GM18909 (cell line): ENCODE results near the gene OBSCN.

Experiments
- ATAC-seq: cut with Tn5 transposase; IDR thresholded peaks from one replicate; pipeline ENCODE4 v1.9.1; 2021; ENCODE audit warnings: mild to moderate bottlenecking; ENCODE audit not compliant: unreplicated experiment, poor library complexity

OBSCN gene

DNA sequence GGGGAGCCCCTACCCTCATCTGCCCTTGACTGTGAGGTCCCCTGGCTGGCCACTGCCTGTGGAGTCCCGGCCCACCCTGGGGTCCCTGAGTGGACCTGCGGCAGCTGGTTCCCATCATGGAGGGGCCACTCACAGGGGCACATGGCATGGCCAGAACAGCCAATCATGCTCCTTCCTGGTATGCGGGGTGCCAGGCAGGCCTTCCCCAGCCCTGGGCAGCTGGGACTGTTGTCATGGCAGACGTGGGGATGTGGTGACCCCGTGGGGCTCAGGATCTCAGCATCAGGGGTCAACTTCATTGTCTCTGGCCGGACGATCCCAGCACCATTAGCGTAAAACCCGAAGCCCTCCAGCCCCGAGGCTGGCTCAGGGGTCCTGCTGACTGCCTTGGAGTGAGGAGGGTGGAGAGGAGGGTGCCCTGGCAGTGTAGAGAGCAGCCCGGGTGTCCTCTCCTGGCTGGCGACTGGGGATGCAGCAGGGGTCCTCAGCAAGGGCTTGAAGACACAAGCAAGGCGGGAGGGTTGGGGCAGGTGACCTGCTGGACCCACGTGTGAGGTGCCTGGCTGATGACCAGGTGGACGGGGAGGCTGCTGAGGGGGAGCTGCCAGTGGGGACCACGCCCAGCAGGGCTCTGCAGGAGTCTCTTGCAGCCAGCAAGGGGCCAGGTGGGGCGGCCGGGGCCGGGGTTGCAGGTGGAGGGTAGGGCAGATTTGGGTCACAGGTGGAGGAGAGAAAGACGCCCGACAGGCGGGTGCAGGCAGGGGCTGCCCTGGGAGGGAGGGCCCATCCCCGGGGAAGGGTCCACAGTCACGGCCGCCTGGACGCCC is 153.7 kb downstream of the OBSCN start:
- no peak for ATAC-seq

DNA sequence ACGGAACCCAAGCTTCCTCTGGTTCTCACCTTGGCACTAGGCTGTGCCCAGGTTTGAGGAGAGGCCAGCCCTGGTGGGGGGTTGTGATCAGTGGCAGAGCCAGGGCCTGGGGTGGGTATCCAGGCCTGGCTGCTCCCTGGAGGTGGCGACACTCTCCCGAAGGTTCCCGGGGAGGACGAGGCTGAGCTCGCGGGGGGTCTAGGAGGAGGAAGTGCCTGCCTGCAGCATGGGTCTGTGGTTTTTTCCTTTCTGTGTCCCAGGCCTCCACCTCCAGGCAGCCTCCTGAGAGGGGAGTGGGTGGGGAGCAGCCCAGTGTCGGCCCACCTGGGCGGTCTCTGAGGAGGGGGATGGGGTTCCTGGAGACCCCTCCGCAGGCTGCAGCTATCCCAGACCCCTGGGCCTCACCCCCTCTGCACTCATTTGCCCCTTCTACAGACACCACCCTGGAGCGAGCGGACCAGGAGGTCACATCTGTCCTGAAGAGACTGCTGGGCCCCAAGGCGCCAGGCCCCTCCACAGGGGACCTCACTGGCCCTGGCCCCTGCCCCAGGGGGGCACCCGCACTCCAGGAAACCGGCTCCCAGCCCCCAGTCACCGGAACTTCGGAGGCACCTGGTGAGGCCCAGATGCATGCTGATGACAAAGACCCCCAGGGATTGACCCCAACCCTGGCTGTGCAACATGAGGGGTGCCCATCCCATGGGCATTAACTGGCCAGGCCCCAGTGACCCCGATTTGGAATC is 154.5 kb downstream of the OBSCN start:
- ATAC-seq = no peak

DNA sequence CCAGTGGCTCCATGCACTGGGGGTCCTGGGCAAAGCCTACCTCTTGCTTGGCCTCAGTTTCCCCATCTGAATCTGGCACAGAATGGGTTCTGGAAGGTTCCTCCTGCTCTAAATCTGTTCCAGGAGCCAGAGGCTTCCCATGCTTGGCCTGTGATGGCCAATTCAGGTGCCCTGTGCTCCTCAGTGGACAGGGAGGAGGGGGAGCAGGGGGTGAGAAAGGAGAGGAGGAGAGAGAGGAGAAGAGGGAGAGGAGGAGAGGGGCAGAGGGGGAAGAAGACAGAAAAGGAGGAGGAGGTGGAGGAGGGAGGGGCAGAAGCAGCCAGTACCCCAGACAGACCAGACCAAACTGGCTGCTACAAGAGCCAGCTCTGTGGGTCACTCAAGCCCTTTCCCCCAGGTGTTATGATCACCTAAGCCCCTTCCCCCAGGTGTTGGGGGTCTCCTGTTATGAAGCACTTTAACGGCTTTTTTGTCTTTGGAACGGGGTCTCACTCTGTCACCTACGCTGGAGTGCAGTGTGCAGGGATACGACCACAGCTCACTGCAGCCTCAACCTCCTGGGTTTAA is 155.1 kb downstream of the OBSCN start:
- no peak for ATAC-seq

DNA sequence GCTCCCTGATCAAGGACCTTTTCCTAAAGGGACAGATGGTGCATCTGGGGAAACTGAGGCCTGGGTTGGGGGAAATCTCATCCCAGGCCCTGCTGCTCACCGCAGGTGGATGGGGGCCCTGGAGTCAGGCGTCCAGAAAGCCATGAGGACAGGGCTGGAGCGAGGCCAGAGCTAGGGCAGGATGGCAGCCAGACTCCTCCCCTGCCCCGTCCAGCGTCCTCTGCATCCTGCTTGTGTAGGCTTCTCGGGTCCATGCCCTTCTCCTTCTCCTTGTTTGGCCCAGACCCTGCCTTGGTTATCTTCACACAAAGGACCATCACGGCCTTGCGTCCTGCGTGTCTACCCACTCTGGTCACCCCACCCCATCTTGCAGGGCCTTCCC is 155.8 kb downstream of the OBSCN start:
- no peak for ATAC-seq

DNA sequence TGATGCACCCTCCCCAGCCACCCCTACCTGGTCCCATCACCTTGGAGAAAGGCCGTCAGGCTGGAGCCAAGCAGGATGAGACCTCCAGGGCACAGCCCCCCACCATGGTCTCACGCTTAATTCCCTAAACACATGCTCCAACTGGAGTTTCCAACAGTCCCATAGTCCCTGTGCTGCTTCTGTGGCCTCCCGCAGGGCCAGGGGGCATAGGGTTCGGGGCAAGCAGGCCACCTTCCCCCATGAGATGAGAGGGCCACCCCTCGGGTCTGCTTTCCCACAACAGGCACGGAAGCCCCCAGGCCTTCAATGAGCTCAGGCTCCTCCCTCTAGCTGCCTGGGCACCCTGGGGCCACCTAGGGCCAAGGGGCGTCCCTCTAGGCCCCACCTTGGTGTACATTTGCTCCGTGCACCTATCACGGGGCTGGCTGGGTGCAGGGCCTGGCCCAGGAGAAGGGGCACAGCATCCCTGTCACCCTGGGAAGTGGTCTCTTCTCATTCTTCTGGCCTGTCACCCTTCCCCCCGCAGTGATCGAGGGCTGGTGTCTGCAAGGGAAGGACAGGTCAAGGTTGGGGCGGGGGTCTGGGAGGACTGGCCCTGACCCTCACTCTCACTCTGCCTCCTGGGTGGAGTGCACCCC is 156.3 kb downstream of the OBSCN start:
- no peak for ATAC-seq

DNA sequence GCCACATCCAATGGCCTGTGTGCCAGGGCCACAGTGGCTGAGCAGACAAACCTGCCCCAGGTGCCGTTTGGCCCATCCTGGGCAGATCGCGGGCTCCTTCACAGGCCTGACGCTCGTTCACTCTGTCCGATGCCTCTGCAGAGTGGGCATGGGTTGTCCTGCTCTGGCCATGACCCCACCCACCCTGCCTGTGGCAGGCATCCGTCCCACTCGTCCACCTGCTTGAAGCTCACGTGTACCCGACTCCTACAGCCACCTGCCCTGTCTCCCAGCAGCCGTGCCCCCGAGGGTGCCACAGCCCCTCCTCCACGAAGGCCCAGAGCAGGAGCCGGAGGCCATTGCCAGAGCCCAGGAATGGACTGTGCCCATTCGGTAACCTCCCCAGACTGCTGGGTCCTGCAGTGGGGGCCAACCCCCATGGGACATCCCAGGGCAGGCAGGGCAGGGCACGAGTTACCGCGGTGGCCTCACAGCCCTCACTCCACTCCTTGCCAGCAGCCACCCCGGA is 156.9 kb downstream of the OBSCN start:
- ATAC-seq = no peak

DNA sequence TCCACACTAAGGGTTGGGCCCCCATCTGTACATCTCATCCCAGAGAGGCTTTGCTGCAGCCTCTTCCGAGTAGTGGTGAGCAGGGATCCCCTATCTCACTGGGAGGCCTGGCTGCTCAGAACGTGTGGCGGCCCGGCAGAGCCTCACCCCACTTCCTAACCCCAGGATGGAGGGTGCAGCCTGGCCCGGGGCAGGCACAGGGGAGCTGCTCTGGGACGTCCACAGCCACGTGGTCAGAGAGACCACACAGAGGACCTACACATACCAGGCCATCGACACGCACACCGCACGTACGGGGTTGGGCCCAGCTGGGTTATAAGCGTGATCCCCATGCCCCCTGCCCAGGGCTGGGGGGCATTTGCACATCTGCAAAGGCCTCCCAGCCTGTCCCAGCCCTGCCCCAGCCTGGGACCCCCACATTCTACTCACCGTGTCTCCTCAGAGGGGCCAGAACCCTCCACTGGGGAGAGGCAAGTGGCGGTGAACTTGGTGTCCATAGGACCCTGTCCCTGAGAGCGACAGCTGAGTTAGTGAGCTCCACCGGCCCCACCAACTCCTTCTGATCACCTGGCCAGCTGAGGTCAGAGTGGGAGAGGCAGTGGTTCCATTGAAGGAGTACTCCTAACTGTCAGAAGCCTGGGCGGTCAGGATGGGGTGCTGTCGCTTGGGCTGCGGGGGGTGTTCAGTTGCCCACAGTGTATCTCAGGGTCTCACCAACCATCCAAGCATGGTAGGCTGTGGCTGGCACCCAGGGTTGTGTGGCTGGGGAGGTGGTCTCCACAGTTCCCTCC is 157.6 kb downstream of the OBSCN start:
- no peak for ATAC-seq

DNA sequence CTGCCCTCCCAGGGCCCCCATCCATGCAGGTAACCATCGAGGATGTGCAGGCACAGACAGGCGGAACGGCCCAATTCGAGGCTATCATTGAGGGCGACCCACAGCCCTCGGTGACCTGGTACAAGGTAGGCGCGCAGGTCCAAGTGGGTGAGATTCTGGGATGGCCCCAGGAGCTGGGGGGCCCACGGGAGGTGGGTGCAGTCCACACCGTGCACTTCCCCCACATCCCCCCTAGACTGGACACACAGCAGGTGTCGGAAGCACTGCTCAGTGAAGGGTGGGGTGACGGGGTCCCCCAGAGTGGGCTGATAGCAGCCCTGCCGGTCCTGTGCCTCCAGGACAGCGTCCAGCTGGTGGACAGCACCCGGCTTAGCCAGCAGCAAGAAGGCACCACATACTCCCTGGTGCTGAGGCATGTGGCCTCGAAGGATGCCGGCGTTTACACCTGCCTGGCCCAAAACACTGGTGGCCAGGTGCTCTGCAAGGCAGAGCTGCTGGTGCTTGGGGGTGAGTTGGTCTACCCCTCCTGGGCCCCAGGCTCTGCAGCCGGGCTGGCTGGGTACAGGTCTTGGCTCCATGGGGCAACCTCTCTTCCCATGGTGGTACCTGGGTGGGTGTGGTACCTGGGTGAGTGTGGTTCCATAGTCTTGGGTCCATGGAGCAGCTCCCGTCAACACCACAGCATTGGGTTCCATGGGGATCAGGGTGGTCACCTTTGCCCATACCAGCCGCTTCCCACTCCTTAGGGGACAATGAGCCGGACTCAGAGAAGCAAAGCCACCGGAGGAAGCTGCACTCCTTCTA is 158.4 kb downstream of the OBSCN start:
- ATAC-seq = no peak

DNA sequence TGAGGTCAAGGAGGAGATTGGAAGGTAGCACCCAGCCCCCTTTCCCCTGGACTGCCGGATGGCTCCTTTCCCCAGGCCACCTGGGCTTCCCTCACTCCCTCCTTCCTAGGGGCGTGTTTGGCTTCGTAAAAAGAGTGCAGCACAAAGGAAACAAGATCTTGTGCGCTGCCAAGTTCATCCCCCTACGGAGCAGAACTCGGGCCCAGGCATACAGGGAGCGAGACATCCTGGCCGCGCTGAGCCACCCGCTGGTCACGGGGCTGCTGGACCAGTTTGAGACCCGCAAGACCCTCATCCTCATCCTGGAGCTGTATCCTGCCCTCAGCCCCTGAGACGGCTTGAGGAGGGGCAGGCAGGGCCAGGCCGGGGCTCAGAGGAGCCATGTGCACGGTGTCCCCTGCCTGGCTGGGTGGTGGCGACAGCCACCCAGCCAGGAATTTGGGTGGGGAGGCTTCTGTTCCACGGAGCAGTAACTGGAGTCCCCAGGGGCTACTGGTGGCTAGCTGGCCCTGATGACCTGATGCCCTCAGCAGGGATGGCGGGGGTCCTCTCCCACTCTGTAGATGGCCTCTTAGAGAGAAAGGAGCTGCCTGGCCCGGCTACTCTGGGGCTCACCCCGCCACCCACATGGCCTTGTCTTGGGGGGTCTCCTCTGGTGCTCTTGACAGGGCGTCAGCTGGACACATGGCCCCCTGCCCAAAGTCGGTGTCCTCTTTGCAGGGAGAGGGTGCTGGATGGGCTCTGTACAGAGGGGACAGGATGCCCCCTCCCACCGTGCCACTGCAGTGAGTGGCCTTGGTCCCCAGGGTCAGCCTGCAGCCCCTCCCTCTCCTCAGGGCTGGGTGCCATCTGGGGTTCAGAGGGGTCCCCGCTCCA is 159.3 kb downstream of the OBSCN start:
- no peak for ATAC-seq

DNA sequence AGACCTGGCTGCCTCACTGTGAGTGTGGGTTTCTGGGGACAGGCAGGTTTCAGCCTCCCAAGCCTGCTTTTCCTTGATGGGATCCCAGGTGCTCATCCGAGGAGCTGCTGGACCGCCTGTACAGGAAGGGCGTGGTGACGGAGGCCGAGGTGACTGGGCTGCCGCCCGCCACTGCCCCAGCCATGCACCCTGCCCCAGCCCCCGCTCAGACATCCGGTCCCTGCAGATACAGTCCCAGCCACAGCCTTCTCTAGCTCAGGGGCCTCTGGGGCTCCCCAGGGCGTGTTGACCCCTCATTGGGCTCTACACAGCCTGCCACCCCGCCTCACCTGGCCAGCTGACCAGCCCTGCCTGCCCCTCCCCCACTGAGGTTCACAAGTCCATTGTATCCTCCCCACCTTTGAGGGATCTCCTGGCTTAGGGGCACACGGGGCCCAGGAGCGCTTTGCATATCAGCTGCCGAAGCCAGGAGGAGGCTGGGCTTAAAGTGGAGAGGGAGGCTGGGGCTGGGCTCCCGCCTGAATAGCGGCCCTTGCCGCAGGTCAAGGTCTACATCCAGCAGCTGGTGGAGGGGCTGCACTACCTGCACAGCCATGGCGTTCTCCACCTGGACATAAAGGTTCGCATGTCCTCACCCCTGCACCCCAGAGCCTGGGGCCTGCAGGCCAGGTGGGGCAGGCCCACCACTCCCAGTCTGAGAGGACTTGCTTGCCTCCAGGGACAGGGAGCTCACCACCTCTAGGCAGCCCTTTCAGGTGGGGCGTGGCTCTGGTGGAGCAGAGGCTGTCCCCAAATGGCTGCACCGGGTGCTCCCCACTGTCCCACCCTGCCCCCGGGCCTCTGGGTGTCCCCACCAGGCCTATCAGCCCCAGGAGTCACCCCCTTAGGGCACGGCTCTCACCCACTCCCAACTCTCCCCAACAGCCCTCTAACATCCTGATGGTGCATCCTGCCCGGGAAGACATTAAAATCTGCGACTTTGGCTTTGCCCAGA is 160.3 kb downstream of the OBSCN start:
- no peak for ATAC-seq

DNA sequence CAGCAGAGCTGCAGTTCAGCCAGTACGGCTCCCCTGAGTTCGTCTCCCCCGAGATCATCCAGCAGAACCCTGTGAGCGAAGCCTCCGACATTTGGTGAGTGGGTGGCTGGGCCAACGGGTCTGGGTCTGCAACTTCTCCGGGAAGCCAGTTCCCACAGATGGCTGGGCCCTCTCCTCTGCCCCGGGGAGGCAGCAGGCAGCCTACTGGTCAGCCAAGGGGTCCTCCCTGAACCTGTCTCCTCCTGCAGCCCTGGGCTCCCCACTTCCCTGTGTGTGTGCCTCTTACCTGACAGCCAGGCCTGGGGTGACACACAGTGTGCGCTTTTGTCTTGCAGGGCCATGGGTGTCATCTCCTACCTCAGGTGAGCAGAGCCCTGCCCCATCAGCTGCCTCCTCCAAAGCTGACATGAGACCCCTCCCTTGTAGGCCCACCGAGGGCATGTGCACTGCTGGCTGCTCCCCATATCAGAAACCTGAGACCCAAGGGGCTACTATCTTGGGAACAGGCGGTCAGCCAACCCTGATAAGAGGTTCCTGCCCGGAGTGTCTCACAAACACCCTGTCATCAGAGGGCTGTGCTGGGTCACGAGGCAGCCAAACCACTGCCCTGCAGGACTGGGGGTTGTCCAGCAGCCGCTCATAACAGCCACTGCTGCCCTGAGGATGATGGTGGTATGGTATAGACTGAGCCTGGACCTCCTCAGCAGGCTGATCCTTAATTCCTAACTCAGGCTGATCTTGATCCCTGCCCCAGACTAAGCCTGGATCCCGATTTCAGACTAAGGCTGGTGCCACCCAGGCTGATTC is 161.2 kb downstream of the OBSCN start:
- no peak for ATAC-seq

DNA sequence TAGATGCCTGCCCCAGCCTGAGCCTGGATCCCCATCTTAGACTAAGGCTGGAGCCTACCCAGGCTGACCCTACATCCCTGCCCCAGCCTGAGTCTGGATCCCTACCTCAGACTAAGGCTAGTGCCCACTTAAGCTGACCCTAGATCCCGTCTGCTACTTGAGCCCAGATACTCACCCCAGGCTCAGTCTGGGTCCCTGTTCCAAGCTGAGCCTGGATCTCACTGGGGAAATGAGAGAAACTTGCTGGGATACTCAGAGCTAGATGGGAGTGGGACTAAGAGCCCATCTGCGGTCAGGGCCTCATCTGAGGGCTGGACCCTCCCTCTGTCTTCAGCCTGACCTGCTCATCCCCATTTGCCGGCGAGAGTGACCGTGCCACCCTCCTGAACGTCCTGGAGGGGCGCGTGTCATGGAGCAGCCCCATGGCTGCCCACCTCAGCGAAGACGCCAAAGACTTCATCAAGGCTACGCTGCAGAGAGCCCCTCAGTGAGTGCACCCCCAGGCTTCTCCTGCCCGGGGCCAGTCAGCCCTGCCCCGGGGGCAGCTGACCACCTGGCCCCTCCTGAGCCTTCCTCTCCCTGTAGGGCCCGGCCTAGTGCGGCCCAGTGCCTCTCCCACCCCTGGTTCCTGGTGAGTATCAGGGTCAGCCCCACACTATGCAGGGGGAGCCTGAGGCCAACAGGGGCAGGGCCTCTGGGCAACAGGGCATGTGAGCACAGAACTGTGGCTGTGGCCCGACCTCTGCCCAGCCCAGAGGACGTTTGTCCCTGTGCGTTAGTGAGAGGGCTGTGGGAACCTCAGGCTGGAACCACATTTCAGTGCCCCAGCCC is 162.0 kb downstream of the OBSCN start:
- ATAC-seq = no peak

DNA sequence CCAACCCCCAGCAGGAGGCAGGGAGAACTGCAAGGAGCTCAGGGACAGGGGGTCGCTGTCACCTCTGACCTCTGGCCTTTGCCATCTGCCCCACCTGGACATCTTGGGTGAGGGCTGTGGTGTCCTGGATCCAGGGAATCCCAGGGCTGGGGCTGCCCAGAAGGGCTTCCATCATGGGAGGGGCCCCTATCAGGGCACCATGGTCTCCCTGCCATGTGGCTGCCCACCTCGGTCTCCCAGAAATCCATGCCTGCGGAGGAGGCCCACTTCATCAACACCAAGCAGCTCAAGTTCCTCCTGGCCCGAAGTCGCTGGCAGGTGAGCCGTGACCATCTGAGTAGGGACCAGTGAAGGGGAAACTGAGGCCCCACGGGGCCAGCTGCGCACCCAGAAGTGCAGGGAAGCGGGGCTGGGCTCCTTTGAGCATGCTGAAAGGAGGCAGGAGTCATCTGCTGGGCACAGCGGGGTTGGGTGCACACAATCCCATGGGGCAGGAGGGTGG is 162.6 kb downstream of the OBSCN start:
- ATAC-seq = no peak

DNA sequence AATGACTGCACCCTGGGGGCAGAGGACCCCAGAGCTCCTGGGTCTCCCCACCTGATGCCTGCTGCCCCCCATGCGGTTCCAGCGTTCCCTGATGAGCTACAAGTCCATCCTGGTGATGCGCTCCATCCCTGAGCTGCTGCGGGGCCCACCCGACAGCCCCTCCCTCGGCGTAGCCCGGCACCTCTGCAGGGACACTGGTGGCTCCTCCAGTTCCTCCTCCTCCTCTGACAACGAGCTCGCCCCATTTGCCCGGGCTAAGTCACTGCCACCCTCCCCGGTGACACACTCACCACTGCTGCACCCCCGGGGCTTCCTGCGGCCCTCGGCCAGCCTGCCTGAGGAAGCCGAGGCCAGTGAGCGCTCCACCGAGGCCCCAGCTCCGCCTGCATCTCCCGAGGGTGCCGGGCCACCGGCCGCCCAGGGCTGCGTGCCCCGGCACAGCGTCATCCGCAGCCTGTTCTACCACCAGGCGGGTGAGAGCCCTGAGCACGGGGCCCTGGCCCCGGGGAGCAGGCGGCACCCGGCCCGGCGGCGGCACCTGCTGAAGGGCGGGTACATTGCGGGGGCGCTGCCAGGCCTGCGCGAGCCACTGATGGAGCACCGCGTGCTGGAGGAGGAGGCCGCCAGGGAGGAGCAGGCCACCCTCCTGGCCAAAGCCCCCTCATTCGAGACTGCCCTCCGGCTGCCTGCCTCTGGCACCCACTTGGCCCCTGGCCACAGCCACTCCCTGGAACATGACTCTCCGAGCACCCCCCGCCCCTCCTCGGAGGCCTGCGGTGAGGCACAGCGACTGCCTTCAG is 163.3 kb downstream of the OBSCN start:
- ATAC-seq = no peak
